Common myeloid progenitor, CD34-positive (primary cell): Measurements from ENCODE around the gene C10orf143.

Source experiments
- CTCF ChIA-PET: fragments of 350-600 bp; sonication (Branson Sonifier 250); formaldehyde crosslinking; loops from one replicate; lab custom pipeline; 2021; ENCODE audit warnings: antibody characterized with exemption; lab: Charles Lee
- POLR2A ChIA-PET: fragments of 350-600 bp; sonication (Branson Sonifier 250); formaldehyde crosslinking; loops from one replicate; lab custom pipeline; 2021; ENCODE audit warnings: antibody characterized with exemption; lab: Charles Lee
- DNase-seq, 3 donors: peaks; one replicate each; pipeline versions ENCODE4 v3.0.0 to v3.0.0-alpha.2; 2013
- H3K27ac ChIP-seq, 2 experiments: 1 replicate in 1 of 2; 2 replicates in 1 of 2; pipeline ENCODE4 v1.7.0; 2013; ENCODE audit warnings: inconsistent platforms in 2 of 2, low read length in 2 of 2, mild to moderate bottlenecking in 2 of 2, low read depth in 1 of 2, moderate library complexity in 1 of 2; ENCODE audit not compliant: severe bottlenecking in 2 of 2, insufficient read depth in 1 of 2, poor library complexity in 1 of 2
- H3K27me3 ChIP-seq, 5 experiments: replicated peaks in 2 of 5; 1 replicate in 3 of 5; 2 replicates in 2 of 5; pipeline versions ENCODE4 v1.6.1 to v1.7.0; 2013; ENCODE audit warnings: low read length in 4 of 5, mild to moderate bottlenecking in 2 of 5, moderate library complexity in 2 of 5, inconsistent platforms in 1 of 5; ENCODE audit not compliant: insufficient read depth in 5 of 5, control insufficient read depth in 4 of 5
- H3K36me3 ChIP-seq, 4 experiments: 1 replicate in 2 of 4; 2 replicates in 2 of 4; pipeline versions ENCODE4 v1.6.1 to v1.7.0; 2013; ENCODE audit warnings: low read length in 3 of 4, control low read depth in 1 of 4, mild to moderate bottlenecking in 1 of 4; ENCODE audit not compliant: control insufficient read depth in 4 of 4, insufficient read depth in 4 of 4
- H3K4me1 ChIP-seq, 4 experiments: 1 replicate in 3 of 4; 2 replicates in 1 of 4; pipeline versions ENCODE4 v1.6.1 to v1.7.1; 2013; ENCODE audit warnings: low read length in 3 of 4, mild to moderate bottlenecking in 3 of 4, control low read depth in 1 of 4, inconsistent platforms in 1 of 4, moderate library complexity in 1 of 4; ENCODE audit not compliant: control insufficient read depth in 4 of 4, insufficient read depth in 4 of 4; ENCODE audit errors: control extremely low read depth in 1 of 4
- H3K4me3 ChIP-seq, 7 experiments: 1 replicate in 4 of 7; 2 replicates in 3 of 7; pipeline versions ENCODE4 v1.5.1 to v1.7.0; 2013; ENCODE audit warnings: mild to moderate bottlenecking in 7 of 7, low read length in 6 of 7, moderate library complexity in 6 of 7, inconsistent platforms in 2 of 7, low read depth in 2 of 7, control low read depth in 1 of 7; ENCODE audit not compliant: insufficient read depth in 4 of 7, control insufficient read depth in 1 of 7; ENCODE audit errors: extremely low read depth in 1 of 7
- H3K9me3 ChIP-seq, 5 experiments: 1 replicate in 4 of 5; 2 replicates in 1 of 5; pipeline versions ENCODE4 v1.6.1 to v1.7.1; 2013; ENCODE audit warnings: low read length in 4 of 5, mild to moderate bottlenecking in 2 of 5, inconsistent platforms in 1 of 5, low read depth in 1 of 5, moderate library complexity in 1 of 5; ENCODE audit not compliant: control insufficient read depth in 4 of 5, insufficient read depth in 2 of 5; ENCODE audit errors: control extremely low read depth in 1 of 5
- WGBS: methylation state at CpG from one replicate; pipeline ENCODE4 v1.1.5; 2013; ENCODE audit not compliant: insufficient coverage; 5-methylcytosine and 5-hydroxymethylcytosine counted together

The C10orf143 gene

GRCh38 chr10:130039141-130039540 is 71.5 kb downstream of the C10orf143 start:
- POLR2A ChIA-PET = no interaction called here
- Histone ChIP-seq H3K4me1 (no peaks in the 10 kb centered on the region), H3K27me3 (peaks cover 2 to 18% (median 6%) of the 10 kb centered on the region in 5 experiments), H3K36me3 (no peaks in the 10 kb centered on the region), H3K9me3 (no peaks in the 10 kb centered on the region), H3K27ac (no peak overlapping the region), H3K4me3 (no peak overlapping the region)
- CTCF ChIA-PET = no interaction called here
- 86% methylated on average over 9 of the region's 9 CpGs for WGBS
- no peak for DNase-seq

- Histone ChIP-seq H3K4me3 (no peak overlapping the region), H3K36me3 (no peaks in the 10 kb centered on the region), H3K9me3 (no peaks in the 10 kb centered on the region), H3K4me1 (no peaks in the 10 kb centered on the region), H3K27me3 (peaks cover 2 to 16% (median 3%) of the 10 kb centered on the region in 5 experiments), H3K27ac (no peak overlapping the region)
- POLR2A ChIA-PET = no interaction called here
- no peak for DNase-seq
- WGBS = 93% methylated on average over 7 of the region's 8 CpGs
- CTCF ChIA-PET = no interaction called here
Measured at GRCh38 chr10:130038611-130039109, 72.0 kb downstream of the C10orf143 start.

- POLR2A ChIA-PET = no interaction called here
- no peak for DNase-seq
- no peaks in the 10 kb centered on the region for H3K9me3 ChIP-seq
- H3K36me3 ChIP-seq = no peaks in the 10 kb centered on the region
- peaks cover under 1 to 12% (median 2%) of the 10 kb centered on the region in 5 experiments for H3K27me3 ChIP-seq
- H3K4me1 ChIP-seq = no peaks in the 10 kb centered on the region
- CTCF ChIA-PET = no interaction called here
- 96% methylated on average over 7 of the region's 8 CpGs for WGBS
- no peak overlapping the region for H3K4me3 ChIP-seq
- no peak overlapping the region for H3K27ac ChIP-seq
Measured at GRCh38 chr10:130038019-130038555, 72.5 kb downstream of the C10orf143 start.

- H3K27ac ChIP-seq = no peak overlapping the region
- no peaks in the 10 kb centered on the region for H3K4me1 ChIP-seq
- DNase-seq = no peak
- POLR2A ChIA-PET = no interaction called here
- no peaks in the 10 kb centered on the region for H3K9me3 ChIP-seq
- H3K36me3 ChIP-seq = no peaks in the 10 kb centered on the region
- WGBS = 88% methylated on average over 9 of the region's 14 CpGs
- CTCF ChIA-PET = no interaction called here
- peaks cover 0 to 6% (median 2%) of the 10 kb centered on the region in 5 experiments for H3K27me3 ChIP-seq
- H3K4me3 ChIP-seq = no peak overlapping the region
Measured at GRCh38 chr10:130037169-130037661, 73.4 kb downstream of the C10orf143 start.

- DNase-seq = no peak
- no peaks in the 10 kb centered on the region for H3K4me1 ChIP-seq
Measured at GRCh38 chr10:130036296-130037065, 74.1 kb downstream of the C10orf143 start.

GRCh38 chr10:130029209-130029608 is 81.4 kb downstream of the C10orf143 start:
- H3K27ac ChIP-seq = no peak overlapping the region
- H3K36me3 ChIP-seq = no peaks in the 10 kb centered on the region
- H3K4me1 ChIP-seq = no peaks in the 10 kb centered on the region
- H3K9me3 ChIP-seq = peaks cover 0 to 7% (median 0%) of the 10 kb centered on the region in 5 experiments
- DNase-seq = no peak
- no peak overlapping the region for H3K4me3 ChIP-seq
- POLR2A ChIA-PET = no interaction called here
- 85% methylated on average over 2 of the region's 4 CpGs for WGBS
- CTCF ChIA-PET = no interaction called here
- peaks cover 0 to 4% (median 0%) of the 10 kb centered on the region in 5 experiments for H3K27me3 ChIP-seq

More at GRCh38 chr10:130036296-130037065, 74.1 kb downstream of the C10orf143 start:
- Histone ChIP-seq H3K27me3 (peaks cover 0 to 3% (median 2%) of the 10 kb centered on the region in 5 experiments), H3K9me3 (peaks cover 0 to 5% (median 0%) of the 10 kb centered on the region in 5 experiments), H3K27ac (no peak overlapping the region), H3K36me3 (no peaks in the 10 kb centered on the region), H3K4me3 (no peak overlapping the region)
- CTCF ChIA-PET = no interaction called here
- POLR2A ChIA-PET = no interaction called here
- WGBS = 87% methylated on average over 13 of the region's 13 CpGs

- CTCF ChIA-PET = no interaction called here
- no peak for DNase-seq
- WGBS = 75% methylated on average over 3 of the region's 4 CpGs
- H3K27me3 ChIP-seq = peaks cover 0 to 4% (median 0%) of the 10 kb centered on the region in 5 experiments
- H3K4me1 ChIP-seq = no peaks in the 10 kb centered on the region
- H3K9me3 ChIP-seq = peaks cover 0 to 7% (median 0%) of the 10 kb centered on the region in 5 experiments
- no peak overlapping the region for H3K4me3 ChIP-seq
- no peaks in the 10 kb centered on the region for H3K36me3 ChIP-seq
- POLR2A ChIA-PET = no interaction called here
- no peak overlapping the region for H3K27ac ChIP-seq
Measured at GRCh38 chr10:130028465-130028819, 82.2 kb downstream of the C10orf143 start.
